Ishikawa (cell line): ENCODE data around the gene PRKCH.

Experiments
- CEBPB ChIP-seq: IDR thresholded peaks from 2 replicates; pipeline ENCODE4 v1.6.1; 2012
- EGR1 ChIP-seq: IDR thresholded peaks from 2 replicates; pipeline ENCODE4 v1.6.1; 2012
- EP300 ChIP-seq: IDR thresholded peaks from 2 replicates; pipeline ENCODE4 v1.6.1; 2012; ENCODE audit warnings: borderline replicate concordance
- FOXM1 ChIP-seq: IDR thresholded peaks from 2 replicates; pipeline ENCODE4 v1.6.1; 2012; ENCODE audit warnings: low read depth, borderline replicate concordance
- NFIC ChIP-seq: IDR thresholded peaks from 2 replicates; pipeline ENCODE4 v1.6.1; 2012
- RAD21 ChIP-seq: IDR thresholded peaks from 2 replicates; pipeline ENCODE4 v1.6.1; 2012; ENCODE audit warnings: low read depth
- TEAD4 ChIP-seq: IDR thresholded peaks from 2 replicates; pipeline ENCODE4 v1.6.1; 2012
- YY1 ChIP-seq: IDR thresholded peaks from 2 replicates; pipeline ENCODE4 v1.6.1; 2012; ENCODE audit warnings: low read depth
- TF ChIP-seq, protein P1 (sequence below): IDR thresholded peaks from 2 replicates; pipeline ENCODE4 v1.6.1; 2012; ENCODE audit warnings: low read depth, mild to moderate bottlenecking

GRCh38 chr14:61281186-61281947 is 40.0 kb upstream of the PRKCH start, which contains the start of gene TMEM30B:
- TF ChIP-seq NFIC (no peak), CEBPB (no peak), TEAD4 (no peak), RAD21 (no peak), FOXM1 (no peak), YY1 (no peak), EP300 (no peak), EGR1 (no peak)
- TF ChIP-seq, protein P1, sequence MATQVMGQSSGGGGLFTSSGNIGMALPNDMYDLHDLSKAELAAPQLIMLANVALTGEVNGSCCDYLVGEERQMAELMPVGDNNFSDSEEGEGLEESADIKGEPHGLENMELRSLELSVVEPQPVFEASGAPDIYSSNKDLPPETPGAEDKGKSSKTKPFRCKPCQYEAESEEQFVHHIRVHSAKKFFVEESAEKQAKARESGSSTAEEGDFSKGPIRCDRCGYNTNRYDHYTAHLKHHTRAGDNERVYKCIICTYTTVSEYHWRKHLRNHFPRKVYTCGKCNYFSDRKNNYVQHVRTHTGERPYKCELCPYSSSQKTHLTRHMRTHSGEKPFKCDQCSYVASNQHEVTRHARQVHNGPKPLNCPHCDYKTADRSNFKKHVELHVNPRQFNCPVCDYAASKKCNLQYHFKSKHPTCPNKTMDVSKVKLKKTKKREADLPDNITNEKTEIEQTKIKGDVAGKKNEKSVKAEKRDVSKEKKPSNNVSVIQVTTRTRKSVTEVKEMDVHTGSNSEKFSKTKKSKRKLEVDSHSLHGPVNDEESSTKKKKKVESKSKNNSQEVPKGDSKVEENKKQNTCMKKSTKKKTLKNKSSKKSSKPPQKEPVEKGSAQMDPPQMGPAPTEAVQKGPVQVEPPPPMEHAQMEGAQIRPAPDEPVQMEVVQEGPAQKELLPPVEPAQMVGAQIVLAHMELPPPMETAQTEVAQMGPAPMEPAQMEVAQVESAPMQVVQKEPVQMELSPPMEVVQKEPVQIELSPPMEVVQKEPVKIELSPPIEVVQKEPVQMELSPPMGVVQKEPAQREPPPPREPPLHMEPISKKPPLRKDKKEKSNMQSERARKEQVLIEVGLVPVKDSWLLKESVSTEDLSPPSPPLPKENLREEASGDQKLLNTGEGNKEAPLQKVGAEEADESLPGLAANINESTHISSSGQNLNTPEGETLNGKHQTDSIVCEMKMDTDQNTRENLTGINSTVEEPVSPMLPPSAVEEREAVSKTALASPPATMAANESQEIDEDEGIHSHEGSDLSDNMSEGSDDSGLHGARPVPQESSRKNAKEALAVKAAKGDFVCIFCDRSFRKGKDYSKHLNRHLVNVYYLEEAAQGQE: no peak
